LNCaP clone FGC (cell line): Measurements from ENCODE around the gene GMDS.

Experiments used
- DNase-seq: peaks from one replicate; pipeline ENCODE4 v3.0.0-alpha.2; 2011; ENCODE audit warnings: low read depth
- H3K4me3 ChIP-seq: 2 replicates; pipeline ENCODE4 v1.5.1; 2011; ENCODE audit warnings: mild to moderate bottlenecking, low read depth, low read length, control low read depth
- CTCF ChIP-seq: IDR thresholded peaks from 2 replicates; pipeline ENCODE4 v1.5.1; 2012; ENCODE audit warnings: mild to moderate bottlenecking; ENCODE audit not compliant: control insufficient read depth, insufficient read depth; ENCODE audit errors: extremely low read depth

The GMDS gene

DNA sequence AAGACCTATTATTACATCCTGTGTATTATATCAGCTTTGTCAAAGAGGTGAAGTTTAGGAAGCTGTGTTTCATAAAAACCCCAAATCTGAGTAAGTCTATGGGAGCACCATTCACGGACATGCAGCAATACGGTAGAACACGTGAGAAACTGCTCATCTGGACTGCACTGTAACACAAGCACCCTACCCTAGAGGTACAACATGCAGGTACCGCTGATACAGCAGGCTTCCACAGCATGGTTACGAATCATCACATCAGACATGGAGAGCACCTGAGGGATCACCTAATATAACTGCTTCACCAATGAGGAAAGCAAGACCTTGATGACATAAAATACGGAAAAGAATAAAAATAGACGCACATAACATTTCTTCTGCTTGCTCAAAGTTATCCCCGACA lies 96.7 kb downstream of the GMDS start:
- TF ChIP-seq CTCF: no peak
- H3K4me3 ChIP-seq: no peak overlapping the region
- DNase-seq: no peak

- H3K4me3 ChIP-seq: no peak overlapping the region
- no peak for DNase-seq
- no peak for TF ChIP-seq CTCF
Measured at GRCh38 chr6:2147766-2148448, 97.5 kb downstream of the GMDS start.

DNA sequence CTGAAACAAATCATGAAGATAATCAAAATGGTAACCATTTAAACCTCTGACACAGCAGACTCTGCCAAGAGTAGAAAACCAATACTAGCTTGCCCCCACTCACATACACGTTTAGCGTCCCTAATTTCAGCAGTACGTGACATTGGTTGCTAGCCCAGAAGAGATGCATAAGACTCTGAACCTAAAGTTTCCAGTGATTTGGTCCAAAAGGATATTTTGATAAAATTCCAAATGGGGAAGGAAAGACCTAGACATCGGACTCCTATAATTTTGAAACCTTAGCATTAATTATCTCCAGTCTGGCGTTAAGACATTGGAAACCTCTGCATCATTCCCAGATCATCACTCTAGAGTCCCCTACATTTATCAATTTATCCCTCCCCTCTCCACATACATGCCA lies 98.1 kb downstream of the GMDS start:
- no peak for TF ChIP-seq CTCF
- H3K4me3 ChIP-seq: no peak overlapping the region
- DNase-seq: no peak

GRCh38 chr6:2144210-2144609 lies 101.2 kb downstream of the GMDS start:
- no peak overlapping the region for H3K4me3 ChIP-seq
- TF ChIP-seq CTCF: no peak
- no peak for DNase-seq

GRCh38 chr6:2141644-2142290 lies 103.6 kb downstream of the GMDS start:
- no peak for DNase-seq
- TF ChIP-seq CTCF: no peak
- no peak overlapping the region for H3K4me3 ChIP-seq

- no peak for DNase-seq
- H3K4me3 ChIP-seq: no peak overlapping the region
- no peak for TF ChIP-seq CTCF
Measured at GRCh38 chr6:2140438-2141128, 104.8 kb downstream of the GMDS start.
